ENCODE data around the gene KBTBD8. TPM values are rescaled to one million over a fixed set of nuclear protein-coding genes. Genes with fewer than 3 reads are reported as not detected.
A peak's percentile ranks its signal among the peaks of the same experiment; 100 is the strongest.

KBTBD8 gene
- 1 to 10 TPM in 3 of 4 donors, under 1 TPM in 1; 0.84 to 3.1 (median 1.6) TPM for total RNA-seq

- DNase-seq (ENCODE audit: low spot score) (peak; percentile 87), ATAC-seq (ENCODE audit: low FRiP score) (peak; percentile 100)
- no peak for TF ChIP-seq CTCF (IDR thresholded peaks at IDR 0.05)
These were observed at the start of gene KBTBD8 for GRCh38 chr3:66998113-66998903. Gene KBTBD8, plus strand, starts transcription at chr3:66998307. Its CDS starts 49 bp downstream, at chr3:66998356.

GRCh38 chr3:66948838-66949237, 49.3 kb upstream of the KBTBD8 start:
- ATAC-seq (ENCODE audit: low FRiP score) (no peak), DNase-seq (ENCODE audit: low spot score) (no peak)
- TF ChIP-seq CTCF (IDR thresholded peaks at IDR 0.05) = no peak

GRCh38 chr3:66949898-66950297, 48.2 kb upstream of the KBTBD8 start:
- no peak for ATAC-seq (ENCODE audit: low FRiP score)
- no peak for TF ChIP-seq CTCF (IDR thresholded peaks at IDR 0.05)
- no peak for DNase-seq (ENCODE audit: low spot score)

GRCh38 chr3:66952357-66952756, 45.8 kb upstream of the KBTBD8 start:
- DNase-seq (ENCODE audit: low spot score) = no peak
- ATAC-seq (ENCODE audit: low FRiP score) = no peak
- TF ChIP-seq CTCF (IDR thresholded peaks at IDR 0.05) = no peak

- TF ChIP-seq CTCF (IDR thresholded peaks at IDR 0.05) = no peak
- DNase-seq (ENCODE audit: low spot score) = no peak
These were observed 44.1 kb upstream of the KBTBD8 start for GRCh38 chr3:66953934-66954445.

GRCh38 chr3:66956742-66957141, 41.4 kb upstream of the KBTBD8 start:
- ATAC-seq (ENCODE audit: low FRiP score) (no peak), DNase-seq (ENCODE audit: low spot score) (no peak)
- no peak for TF ChIP-seq CTCF (IDR thresholded peaks at IDR 0.05)

More at GRCh38 chr3:66953934-66954445, 44.1 kb upstream of the KBTBD8 start:
- ATAC-seq (ENCODE audit: low FRiP score) = no peak

GRCh38 chr3:66957367-66957766, 40.7 kb upstream of the KBTBD8 start:
- no peak for ATAC-seq (ENCODE audit: low FRiP score)
- DNase-seq (ENCODE audit: low spot score) = no peak
- no peak for TF ChIP-seq CTCF (IDR thresholded peaks at IDR 0.05)

All from omental fat pad (tissue), 4 donors.